Activated T-cell treated with anti-CD3 and anti-CD28 coated beads, Interleukin-2, amount 50 U/mL, for 72 hours (primary cell): ENCODE measurements around the gene NUP188. TPM values are rescaled to one million over a fixed set of nuclear protein-coding genes. Genes with fewer than 3 reads are reported as not detected.
"Not testable (repeated sequence)": the region's sequence is repeated elsewhere in the genome, so short reads cannot be mapped to it uniquely, and the experiment has no call there.

ENCODE experiments used
- ATAC-seq, 2 donors: fragments of 150-1000 bp; cut with Tn5 transposase; replicated peaks in 1 of 2; 2 replicates each; pipeline ENCODE4 v1.10.0; 2021; ENCODE audit warnings: moderate library complexity in 2 of 2, mild to moderate bottlenecking in 1 of 2
- DNase-seq, 2 donors: peaks; one replicate each; pipeline ENCODE4 v3.0.0; 2021 to 2022; ENCODE audit warnings: mixed read lengths in 1 of 2
- H3K27ac Mint-ChIP-seq: one replicate; pipeline ENCODE4 v1.8.0; 2022; ENCODE audit warnings: mild to moderate bottlenecking, moderate library complexity, mixed read lengths
- H3K27me3 Mint-ChIP-seq: one replicate; pipeline ENCODE4 v1.8.0; 2022; ENCODE audit warnings: low read depth, mixed read lengths
- H3K36me3 Mint-ChIP-seq, 2 donors: one replicate each; pipeline ENCODE4 v1.8.0; 2022; ENCODE audit warnings: mixed read lengths in 2 of 2, mild to moderate bottlenecking in 1 of 2; ENCODE audit not compliant: insufficient read depth in 2 of 2
- H3K4me1 Mint-ChIP-seq: one replicate; pipeline ENCODE4 v1.8.0; 2022; ENCODE audit warnings: low read depth, mixed read lengths
- H3K4me3 Mint-ChIP-seq, 2 donors: one replicate each; pipeline ENCODE4 v1.8.0; 2022; ENCODE audit warnings: mild to moderate bottlenecking in 2 of 2, mixed read lengths in 2 of 2, moderate library complexity in 2 of 2
- H3K9me3 Mint-ChIP-seq, 2 donors: one replicate each; pipeline ENCODE4 v1.8.0; 2022; ENCODE audit warnings: mixed read lengths in 2 of 2
- total RNA-seq, 2 donors: library from RNA; stranded (reverse); gene quantifications; one replicate each; pipeline ENCODE4 v1.2.3, GENCODE V29; 2022

The NUP188 gene
- total RNA-seq, 2 donors from 2014 or later, result 90.0 to 98.0 TPM

DNA sequence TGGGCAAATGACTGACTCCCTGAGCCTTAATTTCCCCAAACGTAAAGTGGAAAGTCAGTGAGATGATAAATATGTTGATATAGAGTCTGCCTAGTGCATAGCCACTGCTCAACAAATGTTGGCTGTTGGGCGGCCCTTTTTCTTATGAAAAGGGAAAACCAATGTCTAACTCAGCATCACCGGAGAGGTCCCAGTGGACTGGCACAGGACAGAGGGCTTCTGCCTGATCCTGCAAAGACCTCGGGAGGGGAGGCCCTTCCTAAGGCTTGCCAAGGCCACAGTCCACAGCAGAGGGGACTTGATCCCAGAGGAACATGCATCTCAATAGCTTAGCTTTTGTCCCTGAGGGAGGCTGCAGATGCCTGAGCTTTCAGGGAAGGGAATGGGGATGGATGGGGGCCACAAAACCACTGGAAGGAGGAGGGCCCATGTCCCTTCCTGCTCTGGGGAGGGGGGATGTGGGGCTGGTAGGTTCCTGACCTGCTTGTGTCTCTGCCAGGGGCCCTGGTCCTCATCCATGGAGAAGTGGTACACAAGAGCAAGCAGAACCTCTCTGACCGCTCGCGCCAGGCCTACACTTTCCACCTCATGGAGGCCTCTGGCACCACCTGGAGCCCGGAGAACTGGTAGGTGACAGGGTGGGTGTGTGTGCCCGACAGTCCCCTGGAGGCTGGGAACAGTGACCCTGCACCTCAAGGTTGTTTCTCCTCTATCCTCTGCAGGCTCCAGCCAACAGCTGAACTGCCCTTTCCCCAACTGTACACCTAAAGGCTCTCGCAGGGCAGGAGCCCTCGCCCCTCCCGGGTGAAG lies 6.3 kb upstream of the NUP188 start:
- no peak overlapping the region for H3K27ac Mint-ChIP-seq
- no peak for DNase-seq
- no peaks in the 10 kb centered on the region for H3K27me3 Mint-ChIP-seq
- H3K9me3 Mint-ChIP-seq, result no peaks in the 10 kb centered on the region
- ATAC-seq, result peak in 1 of 2 donors; percentile 7
- H3K4me1 Mint-ChIP-seq, result peaks cover 19% of the 10 kb centered on the region
- H3K36me3 Mint-ChIP-seq, result peaks cover 0 to 5% of the 10 kb centered on the region in 2 donors
- no peak overlapping the region for H3K4me3 Mint-ChIP-seq

DNA sequence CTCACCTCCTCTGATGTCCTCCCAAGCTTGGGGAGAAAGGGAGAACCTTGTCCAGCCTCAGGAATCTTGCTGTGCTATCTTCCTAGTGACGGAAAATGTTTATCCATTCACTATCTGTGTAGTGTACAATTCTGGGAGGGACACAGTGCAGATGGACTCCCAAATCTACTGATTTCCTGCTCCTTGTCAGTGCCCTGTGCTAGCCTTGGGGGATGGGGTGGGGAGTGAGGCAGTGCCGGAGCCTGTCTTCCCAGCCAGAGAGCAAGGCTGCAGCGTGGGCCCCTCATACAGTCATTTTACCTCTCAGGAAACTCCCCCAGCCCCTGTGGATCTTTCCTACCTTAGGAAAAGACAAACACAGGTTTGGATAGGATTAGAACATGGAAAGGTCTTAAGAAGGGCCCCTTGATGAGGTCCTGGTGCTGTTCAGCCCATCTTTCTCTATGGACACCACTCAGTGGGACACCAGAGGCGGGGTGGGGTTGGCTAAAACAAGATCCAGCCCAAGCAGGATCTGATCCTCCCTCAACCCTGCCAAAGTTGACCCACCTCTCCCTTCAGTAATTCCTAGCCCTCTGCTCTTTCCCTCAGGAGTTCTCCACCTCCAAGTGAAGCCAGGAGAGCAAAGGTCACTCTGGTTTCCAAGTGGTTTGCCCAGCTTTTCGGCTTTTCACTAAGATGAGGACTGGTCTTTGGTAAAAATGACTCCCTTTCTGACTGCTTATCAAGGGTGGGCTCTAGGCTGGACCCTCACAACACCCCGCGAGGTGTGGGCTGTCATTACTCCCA lies 3.5 kb upstream of the NUP188 start:
- no peak for ATAC-seq
- no peaks in the 10 kb centered on the region for H3K27me3 Mint-ChIP-seq
- no peak overlapping the region for H3K4me3 Mint-ChIP-seq
- no peak for DNase-seq
- H3K9me3 Mint-ChIP-seq, result no peaks in the 10 kb centered on the region
- peaks cover 5 to 8% of the 10 kb centered on the region in 2 donors for H3K36me3 Mint-ChIP-seq
- H3K27ac Mint-ChIP-seq, result no peak overlapping the region
- peaks cover 41% of the 10 kb centered on the region for H3K4me1 Mint-ChIP-seq

DNA sequence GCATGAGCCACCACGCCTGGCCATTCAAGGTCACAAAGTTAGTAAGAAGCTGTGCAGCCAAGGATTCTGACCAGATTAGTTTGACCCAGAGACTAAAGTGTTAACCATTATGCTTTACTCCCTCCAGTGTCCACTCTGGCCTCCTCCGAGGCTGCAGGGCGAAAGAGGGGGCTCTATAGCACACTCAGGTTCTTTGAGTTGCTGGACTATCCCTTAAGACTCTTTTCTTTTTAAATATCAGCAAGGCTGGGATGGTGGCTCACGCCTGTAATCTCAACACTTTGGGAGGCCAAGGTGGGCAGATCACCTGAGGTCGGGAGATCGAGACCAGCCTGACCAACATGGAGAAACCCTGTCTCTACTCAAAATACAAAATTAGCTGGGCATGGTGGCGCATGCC lies 2.5 kb upstream of the NUP188 start:
- not testable (repeated sequence) for H3K9me3 Mint-ChIP-seq, ATAC-seq, H3K27ac Mint-ChIP-seq, H3K36me3 Mint-ChIP-seq, H3K27me3 Mint-ChIP-seq, H3K4me3 Mint-ChIP-seq, DNase-seq
- H3K4me1 Mint-ChIP-seq, result peaks cover 47% of the 10 kb centered on the region

DNA sequence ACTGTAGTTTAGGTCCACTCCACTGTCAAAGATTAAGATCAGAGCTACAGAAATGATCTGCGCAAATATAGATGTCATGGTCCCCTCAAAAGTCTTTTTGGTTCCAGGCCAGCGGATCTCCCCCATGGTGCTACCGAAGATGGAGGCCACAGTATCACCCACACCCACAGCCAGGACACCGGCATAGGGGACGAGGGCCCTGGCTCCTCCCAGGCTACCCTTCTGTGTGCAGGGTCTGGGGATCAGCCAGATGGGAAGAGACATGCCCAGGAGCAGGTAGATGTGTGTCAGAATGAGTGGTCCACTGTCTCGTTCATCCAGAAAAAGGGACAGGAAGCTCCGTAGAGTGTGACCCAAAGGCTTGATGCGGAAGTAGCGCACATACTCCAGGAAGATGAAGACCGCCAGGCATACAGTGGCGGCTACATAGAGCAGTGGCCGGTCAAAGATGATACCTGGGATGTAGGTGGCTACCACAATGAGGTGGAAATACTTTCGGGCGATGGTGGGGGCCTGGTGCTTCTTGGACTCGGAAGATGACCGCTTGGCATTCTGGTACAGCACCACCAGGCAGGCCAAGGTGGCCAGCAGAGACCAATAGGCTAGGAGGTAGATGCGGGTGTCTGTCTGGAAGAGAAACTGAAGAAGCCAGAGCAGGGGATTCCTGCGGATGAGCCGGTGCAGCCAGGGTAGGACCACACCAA lies 1.5 kb upstream of the NUP188 start:
- Mint-ChIP-seq H3K27ac (peak overlapping the region; percentile 77), H3K36me3 (peaks cover 5 to 11% of the 10 kb centered on the region in 2 donors), H3K4me1 (peaks cover 49% of the 10 kb centered on the region), H3K27me3 (no peaks in the 10 kb centered on the region), H3K4me3 (peak overlapping the region; percentile 96 to 97), H3K9me3 (no peaks in the 10 kb centered on the region)
- ATAC-seq, result no peak
- DNase-seq, result no peak

DNA sequence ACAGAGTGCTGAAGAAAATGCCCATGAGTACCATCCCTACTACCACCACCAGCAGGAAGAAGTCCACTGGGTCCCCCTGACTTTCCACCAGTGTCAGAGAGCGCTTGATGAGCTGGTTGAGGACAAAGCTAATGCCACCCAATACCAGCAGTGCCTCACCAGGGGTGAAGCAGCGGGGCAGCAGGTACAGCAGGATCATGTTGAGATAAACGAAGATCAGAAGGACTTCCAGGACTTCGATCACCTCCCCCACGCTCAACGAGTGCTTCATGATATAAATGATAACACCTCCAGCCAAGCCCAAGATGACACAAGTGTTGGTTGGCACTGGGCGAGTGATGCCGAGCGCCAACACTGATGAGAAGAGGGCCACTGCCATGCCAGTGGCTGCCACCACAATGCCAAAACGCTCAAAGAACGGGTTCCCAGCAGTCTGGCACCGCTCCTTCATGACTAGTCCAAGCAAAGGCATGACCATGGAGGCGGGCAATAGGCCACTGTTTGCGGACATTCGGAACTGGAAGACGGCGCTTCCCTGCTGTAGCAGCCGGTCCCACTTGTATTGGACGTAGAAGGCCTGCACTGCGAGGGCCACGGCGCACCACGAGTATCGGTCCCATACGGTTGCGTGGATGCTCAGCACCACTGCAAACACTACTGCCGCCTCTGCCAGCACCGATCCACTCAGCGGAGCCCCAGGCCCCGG lies 775 bp upstream of the NUP188 start:
- ATAC-seq (no peak), DNase-seq (no peak)
- Mint-ChIP-seq H3K36me3 (peaks cover 5 to 11% of the 10 kb centered on the region in 2 donors), H3K4me1 (peaks cover 57% of the 10 kb centered on the region), H3K27me3 (no peaks in the 10 kb centered on the region), H3K4me3 (peak overlapping the region; percentile 96 to 97), H3K9me3 (no peaks in the 10 kb centered on the region), H3K27ac (peak overlapping the region; percentile 95)

DNA sequence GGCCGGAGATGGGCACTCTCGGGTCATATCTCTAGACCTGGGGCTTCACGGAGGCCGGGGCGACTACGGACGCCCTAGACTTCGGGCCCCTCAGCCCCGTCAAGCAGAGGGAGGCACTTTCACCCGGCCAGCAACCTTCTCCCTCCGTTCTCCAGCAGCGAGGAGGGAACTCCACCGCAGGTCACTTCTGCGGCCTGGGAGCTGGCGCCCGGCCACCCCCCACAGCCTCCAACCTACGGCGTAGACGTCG lies 297 bp upstream of the NUP188 start:
- H3K27me3 Mint-ChIP-seq, result no peaks in the 10 kb centered on the region
- DNase-seq (no peak), ATAC-seq (peak in 1 of 2 donors; percentile 28)
- peak overlapping the region; percentile 96 to 97 for H3K4me3 Mint-ChIP-seq
- peaks cover 57% of the 10 kb centered on the region for H3K4me1 Mint-ChIP-seq
- H3K27ac Mint-ChIP-seq, result peak overlapping the region; percentile 95
- no peaks in the 10 kb centered on the region for H3K9me3 Mint-ChIP-seq
- H3K36me3 Mint-ChIP-seq, result peaks cover 5 to 13% of the 10 kb centered on the region in 2 donors

DNA sequence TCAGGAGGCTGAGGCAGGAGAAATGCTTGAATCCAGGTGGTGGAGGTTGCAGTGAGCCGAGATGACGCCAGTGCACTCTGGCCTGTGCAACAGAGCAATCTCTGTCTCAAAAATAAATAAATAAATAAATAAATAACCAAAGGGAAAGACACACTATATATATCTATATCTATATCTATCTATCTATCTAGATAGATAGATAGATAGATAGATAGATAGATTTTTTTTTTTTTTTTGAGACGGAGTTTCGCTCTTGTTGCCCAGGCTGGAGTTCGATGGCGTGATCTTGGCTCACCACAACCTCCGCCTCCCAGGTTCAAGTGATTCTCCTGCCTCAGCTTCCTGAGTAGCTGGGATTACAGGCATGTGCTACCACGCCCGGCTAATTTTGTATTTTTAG lies 13.9 kb downstream of the NUP188 start:
- DNase-seq, H3K4me3 Mint-ChIP-seq, H3K27me3 Mint-ChIP-seq, H3K9me3 Mint-ChIP-seq, H3K4me1 Mint-ChIP-seq, H3K27ac Mint-ChIP-seq, ATAC-seq: not testable (repeated sequence)
- H3K36me3 Mint-ChIP-seq, result peaks cover 3 to 21% of the 10 kb centered on the region in 2 donors

DNA sequence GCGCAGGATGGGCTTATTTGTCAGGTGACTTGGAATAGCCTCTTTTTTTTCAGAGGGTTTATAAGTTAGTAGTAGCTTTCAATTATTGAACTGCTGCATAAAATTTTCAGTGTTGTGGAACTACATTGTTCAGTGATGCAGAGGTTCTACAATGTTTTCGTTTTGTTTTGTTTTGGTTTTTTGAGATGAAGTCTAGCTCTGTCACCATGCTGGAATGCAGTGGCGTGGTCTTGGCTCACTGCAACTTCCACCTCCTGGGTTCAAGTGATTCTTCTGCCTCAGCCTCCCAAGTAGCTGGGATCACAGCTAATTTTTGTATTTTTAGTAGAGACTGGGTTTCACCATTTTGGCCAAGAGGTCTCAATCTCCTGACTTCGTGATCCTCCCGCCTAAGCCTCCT lies 22.0 kb downstream of the NUP188 start:
- peaks cover 9 to 21% of the 10 kb centered on the region in 2 donors for H3K36me3 Mint-ChIP-seq

DNA sequence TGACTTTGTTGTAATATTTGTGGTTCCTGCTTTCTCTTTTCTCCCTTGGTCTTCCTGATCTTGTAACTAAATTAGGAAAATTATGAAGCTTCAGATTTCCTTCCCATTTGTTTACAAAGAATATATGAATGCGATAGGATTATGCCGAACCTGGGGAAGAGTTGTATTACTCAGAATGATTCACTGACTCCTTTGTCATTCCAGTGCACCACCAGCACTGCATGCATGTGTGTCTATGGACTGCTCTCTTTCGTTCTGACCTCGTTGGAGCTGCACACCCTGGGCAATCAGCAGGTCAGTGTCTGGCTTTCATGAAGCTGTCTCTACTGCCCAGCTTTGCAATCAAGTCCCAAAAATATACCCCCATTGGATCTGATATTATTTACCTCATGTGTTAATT lies 25.5 kb downstream of the NUP188 start:
- no peaks in the 10 kb centered on the region for H3K9me3 Mint-ChIP-seq
- H3K27me3 Mint-ChIP-seq, result no peaks in the 10 kb centered on the region
- H3K27ac Mint-ChIP-seq, result peak overlapping the region; percentile 20
- DNase-seq (no peak), ATAC-seq (no peak)
- H3K4me1 Mint-ChIP-seq, result no peaks in the 10 kb centered on the region
- no peak overlapping the region for H3K4me3 Mint-ChIP-seq
- H3K36me3 Mint-ChIP-seq, result peaks cover 8 to 28% of the 10 kb centered on the region in 2 donors

More for the DNA sequence above, 22.0 kb downstream of the NUP188 start:
- ATAC-seq, result no peak
- Mint-ChIP-seq H3K4me3 (no peak overlapping the region), H3K4me1 (no peaks in the 10 kb centered on the region), H3K27me3 (no peaks in the 10 kb centered on the region), H3K9me3 (no peaks in the 10 kb centered on the region), H3K27ac (no peak overlapping the region)
- DNase-seq, result no peak

DNA sequence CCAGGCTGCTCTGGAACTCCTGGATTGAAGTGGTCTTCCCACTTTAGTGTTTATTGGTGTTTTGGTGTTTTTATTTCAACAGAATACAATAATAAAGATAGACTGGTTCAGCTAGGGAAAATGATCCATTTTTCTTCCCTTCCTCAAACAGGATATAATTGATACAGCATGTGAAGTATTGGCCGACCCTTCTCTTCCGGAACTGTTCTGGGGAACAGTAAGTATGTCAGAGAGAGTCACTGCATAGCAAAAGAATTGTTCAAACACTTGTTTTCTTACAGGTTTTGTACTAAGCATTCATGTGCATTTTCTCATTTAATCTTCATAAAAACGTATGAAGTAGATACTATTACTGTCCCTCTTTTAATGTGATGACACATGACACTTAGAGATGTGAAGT lies 31.6 kb downstream of the NUP188 start:
- no peak for DNase-seq
- Mint-ChIP-seq H3K9me3 (no peaks in the 10 kb centered on the region), H3K36me3 (peaks cover 7 to 39% of the 10 kb centered on the region in 2 donors), H3K27ac (no peak overlapping the region), H3K27me3 (no peaks in the 10 kb centered on the region), H3K4me3 (no peak overlapping the region), H3K4me1 (no peaks in the 10 kb centered on the region)
- ATAC-seq, result no peak

DNA sequence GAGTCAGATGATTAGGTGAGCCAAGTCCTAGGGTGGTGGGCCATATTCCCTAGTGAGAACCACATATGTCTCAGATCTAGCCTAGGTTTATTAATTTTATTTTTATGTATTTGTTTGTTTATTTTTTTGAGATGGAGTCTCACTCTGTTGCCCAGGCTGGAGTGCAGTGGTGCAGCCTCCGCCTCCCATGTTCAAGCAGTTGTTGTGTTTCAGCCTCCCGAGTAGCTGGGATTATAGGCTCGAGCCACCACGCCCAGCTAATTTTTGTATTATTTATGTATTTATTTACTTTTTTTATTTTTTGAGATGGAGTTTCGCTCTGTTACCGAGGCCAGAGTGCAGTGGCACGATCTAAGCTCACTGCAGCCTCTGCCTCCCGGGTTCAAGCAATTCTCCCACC lies 36.0 kb downstream of the NUP188 start:
- no peak for ATAC-seq
- peaks cover 13 to 47% of the 10 kb centered on the region in 2 donors for H3K36me3 Mint-ChIP-seq
- H3K27ac Mint-ChIP-seq, result no peak overlapping the region
- no peak for DNase-seq
- H3K9me3 Mint-ChIP-seq, result no peaks in the 10 kb centered on the region
- H3K27me3 Mint-ChIP-seq, result no peaks in the 10 kb centered on the region
- H3K4me1 Mint-ChIP-seq, result no peaks in the 10 kb centered on the region
- H3K4me3 Mint-ChIP-seq, result no peak overlapping the region

DNA sequence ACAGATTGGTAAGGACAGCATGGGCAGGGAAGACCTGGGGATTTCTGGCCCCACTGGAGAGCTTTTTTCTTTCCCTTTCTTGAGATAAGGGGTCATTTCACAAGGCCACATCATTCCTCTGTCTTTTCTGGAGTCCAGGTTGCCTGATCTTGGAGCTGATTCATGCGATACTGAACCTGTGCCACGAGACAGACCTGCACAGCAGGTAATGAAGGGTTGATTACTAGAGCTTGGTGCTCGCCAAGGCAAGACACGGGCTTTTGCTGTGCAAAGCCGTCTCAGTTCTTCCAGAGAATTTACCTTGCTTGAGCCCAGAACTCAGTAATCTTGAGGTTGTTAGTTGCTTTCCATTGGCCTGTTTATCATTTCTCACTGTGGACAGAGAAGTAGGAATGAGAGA lies 39.2 kb downstream of the NUP188 start:
- H3K36me3 Mint-ChIP-seq, result peaks cover 14 to 39% of the 10 kb centered on the region in 2 donors
- no peak for ATAC-seq
- H3K9me3 Mint-ChIP-seq, result no peaks in the 10 kb centered on the region
- no peaks in the 10 kb centered on the region for H3K27me3 Mint-ChIP-seq
- H3K27ac Mint-ChIP-seq, result no peak overlapping the region
- no peak overlapping the region for H3K4me3 Mint-ChIP-seq
- DNase-seq, result no peak
- H3K4me1 Mint-ChIP-seq, result no peaks in the 10 kb centered on the region

DNA sequence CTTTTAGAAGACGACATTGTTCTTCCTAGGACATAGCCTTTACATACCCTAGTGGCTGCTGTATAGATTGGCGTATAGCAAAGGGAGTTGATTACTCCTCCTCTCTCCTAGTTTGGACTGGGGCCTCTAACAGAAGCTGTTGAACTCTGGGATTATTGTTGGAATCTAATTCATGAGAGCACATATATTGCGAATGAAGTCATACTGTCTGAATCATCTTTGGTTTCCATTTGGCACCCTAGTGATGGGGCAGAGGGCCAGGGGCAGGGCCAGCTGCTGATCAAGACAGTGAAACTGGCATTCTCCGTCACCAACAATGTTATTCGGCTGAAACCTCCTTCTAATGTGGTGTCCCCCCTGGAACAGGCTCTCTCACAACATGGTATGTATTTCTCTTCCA lies 40.3 kb downstream of the NUP188 start:
- H3K27ac Mint-ChIP-seq, result no peak overlapping the region
- no peaks in the 10 kb centered on the region for H3K27me3 Mint-ChIP-seq
- H3K36me3 Mint-ChIP-seq, result peaks cover 10 to 37% of the 10 kb centered on the region in 2 donors
- ATAC-seq, result no peak
- no peak for DNase-seq
- H3K9me3 Mint-ChIP-seq, result no peaks in the 10 kb centered on the region
- H3K4me3 Mint-ChIP-seq, result no peak overlapping the region
- H3K4me1 Mint-ChIP-seq, result no peaks in the 10 kb centered on the region
